Head of caudate nucleus (tissue), 42 donors: ENCODE results near the gene CYP27B1.
A peak's percentile ranks its signal among the peaks of the same experiment; 100 is the strongest.
"Not testable (repeated sequence)": the region's sequence is repeated elsewhere in the genome, so short reads cannot be mapped to it uniquely, and the experiment has no call there.

ENCODE experiments used
- DNase-seq, 42 donors: peaks; one replicate each; pipeline versions ENCODE4 v3.0.0 to v3.0.0-alpha.2; 2020 to 2021; ENCODE audit warnings: mixed read lengths in 7 of 42
- intact Hi-C: fragments of 100-400 bp; cut with DNase I; formaldehyde crosslinking; loops from one replicate; pipeline ENCODE4 v1.15.0; 2022

CYP27B1 gene

DNA sequence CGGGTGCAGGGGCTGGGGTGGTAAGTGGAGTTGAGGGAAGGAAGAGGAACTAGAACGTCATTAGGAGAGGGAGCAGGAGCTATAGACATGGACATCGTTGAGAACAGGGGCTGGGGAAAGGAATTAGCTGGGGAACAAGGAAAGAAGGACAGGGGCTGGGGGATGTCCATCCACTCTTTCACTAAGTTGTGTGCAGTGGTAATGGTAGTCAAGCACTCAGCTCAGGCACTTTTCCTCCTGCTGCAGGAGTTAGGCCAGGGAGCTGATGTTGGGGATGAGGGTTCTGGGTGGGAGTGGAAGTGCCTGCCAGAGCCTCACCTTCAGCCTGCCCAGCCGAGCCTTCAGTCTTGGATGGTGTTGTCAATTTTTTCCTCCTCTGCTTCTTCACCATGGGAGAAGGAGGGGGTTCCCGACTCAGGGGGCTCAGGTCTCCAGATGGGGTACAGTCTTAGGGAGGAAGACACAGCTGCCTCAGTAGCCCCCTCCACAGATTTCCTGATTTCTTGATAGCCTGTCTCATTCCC, 37.5 kb downstream of the CYP27B1 start:
- peak in 3 of 42 donors; percentile 11 to 23 (median 22) for DNase-seq
- intact Hi-C loops: no loop called here

DNA sequence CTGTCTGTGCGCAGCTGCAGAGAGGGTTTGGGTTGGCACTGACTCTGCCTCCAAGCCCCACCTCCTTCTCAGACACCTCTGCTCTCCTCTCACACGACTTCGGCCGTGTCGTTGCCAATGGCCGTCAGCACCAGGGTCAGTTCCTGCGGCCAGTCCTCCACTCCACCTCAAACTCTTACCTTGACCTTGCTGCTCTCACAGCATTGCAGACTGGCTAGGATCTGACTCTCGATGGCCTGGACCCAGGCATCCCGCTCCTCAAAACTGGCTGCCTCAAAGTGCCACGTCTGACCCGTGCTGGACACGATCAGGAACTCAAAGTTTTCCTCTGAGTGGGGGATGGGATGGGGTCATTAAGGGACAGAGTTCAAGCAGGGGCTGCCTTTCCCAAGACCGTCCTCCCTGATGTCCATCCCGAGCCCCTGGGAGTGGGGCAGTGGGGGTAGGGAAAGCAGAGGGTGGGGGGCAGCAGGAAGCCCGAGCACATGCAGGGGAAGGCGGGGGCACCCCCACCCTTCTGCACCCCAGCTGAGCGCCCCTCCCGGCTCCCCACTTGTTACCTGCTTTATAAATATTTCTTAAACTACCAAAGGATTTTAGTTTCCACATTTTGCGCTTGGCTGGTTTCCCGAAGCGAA, 39.0 kb downstream of the CYP27B1 start:
- DNase-seq: peak in 5 of 42 donors; percentile 7 to 41 (median 18)

GRCh38 chr12:57726884-57727757, 39.8 kb downstream of the CYP27B1 start:
- peak in 6 of 42 donors; percentile 10 to 68 (median 46) for DNase-seq
- intact Hi-C loops: no loop called here

More for the DNA sequence above, 39.0 kb downstream of the CYP27B1 start:
- intact Hi-C loops: no loop called here

- DNase-seq: peak in 41 of 42 donors; percentile 51 to 89 (median 74)
- intact Hi-C loops: no loop called here
Observed at GRCh38 chr12:57726151-57726883, 40.6 kb downstream of the CYP27B1 start.

DNA sequence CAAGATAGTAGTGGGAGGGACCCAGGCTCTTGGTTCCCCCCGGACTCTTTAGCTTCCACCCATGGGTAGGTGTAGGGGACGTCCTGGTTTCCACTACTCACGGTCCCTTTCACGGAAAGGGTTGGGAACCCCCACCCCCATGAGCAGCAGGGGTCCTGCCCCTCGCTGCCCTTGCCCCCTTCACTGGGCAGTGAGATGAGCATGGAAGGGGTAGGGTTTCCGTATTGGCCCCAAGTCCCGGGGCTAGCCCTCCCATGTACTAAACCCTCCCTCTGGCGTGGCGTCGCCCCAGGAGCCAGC, 41.1 kb downstream of the CYP27B1 start:
- intact Hi-C loops: no loop called here
- DNase-seq: peak in 1 of 42 donors; percentile 23

- peak in 2 of 42 donors; percentile 31 to 34 for DNase-seq
- intact Hi-C loops: no loop called here
Observed at GRCh38 chr12:57724936-57725740, 41.7 kb downstream of the CYP27B1 start.

GRCh38 chr12:57724003-57724935, 42.6 kb downstream of the CYP27B1 start:
- peak in 2 of 42 donors; percentile 34 to 37 for DNase-seq
- intact Hi-C loops: no loop called here

GRCh38 chr12:57723630-57723962, 43.3 kb downstream of the CYP27B1 start:
- peak in 1 of 42 donors; percentile 34 for DNase-seq
- intact Hi-C loops: no loop called here

GRCh38 chr12:57722716-57723629, 43.9 kb downstream of the CYP27B1 start:
- intact Hi-C loops: no loop called here
- DNase-seq: peak in 1 of 42 donors; percentile 39

DNA sequence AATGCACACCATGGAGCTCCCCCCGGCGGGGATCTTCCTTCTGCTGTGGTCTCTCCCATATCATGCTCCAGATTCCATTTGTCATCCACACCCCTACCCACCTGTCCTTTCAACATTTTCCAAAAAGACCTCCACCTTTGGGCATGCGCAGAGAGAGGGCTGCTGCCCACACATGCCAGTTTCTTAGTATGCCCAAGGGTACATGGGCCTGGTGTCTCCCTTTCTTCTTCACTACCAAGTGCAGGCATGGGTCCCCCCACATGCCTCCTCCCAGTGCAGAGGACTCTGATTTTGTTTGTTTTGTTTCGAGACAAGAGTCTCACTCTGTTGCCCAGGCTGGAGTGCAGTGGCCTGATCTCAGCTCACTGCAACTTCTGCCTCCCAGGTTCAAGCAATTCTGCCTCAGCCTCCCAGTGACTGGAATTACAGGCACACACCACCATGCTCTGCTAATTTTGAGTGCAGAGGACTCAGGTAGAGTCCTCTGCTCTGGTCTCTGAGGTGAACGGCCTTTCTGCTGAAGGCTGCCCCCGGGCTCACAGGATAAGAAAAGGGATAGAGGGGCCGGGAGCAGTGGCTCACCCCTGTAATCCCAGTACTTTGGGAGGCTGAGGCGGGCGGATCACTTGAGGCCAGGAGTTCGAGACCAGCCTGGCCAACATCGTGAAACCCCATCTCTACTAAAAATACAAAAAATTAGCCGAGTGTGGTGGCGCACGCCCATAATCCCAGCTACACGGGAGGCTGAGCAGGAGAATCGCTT, 44.9 kb downstream of the CYP27B1 start:
- intact Hi-C loops: not testable (repeated sequence)
- peak in 2 of 42 donors; percentile 37 to 41 for DNase-seq

DNA sequence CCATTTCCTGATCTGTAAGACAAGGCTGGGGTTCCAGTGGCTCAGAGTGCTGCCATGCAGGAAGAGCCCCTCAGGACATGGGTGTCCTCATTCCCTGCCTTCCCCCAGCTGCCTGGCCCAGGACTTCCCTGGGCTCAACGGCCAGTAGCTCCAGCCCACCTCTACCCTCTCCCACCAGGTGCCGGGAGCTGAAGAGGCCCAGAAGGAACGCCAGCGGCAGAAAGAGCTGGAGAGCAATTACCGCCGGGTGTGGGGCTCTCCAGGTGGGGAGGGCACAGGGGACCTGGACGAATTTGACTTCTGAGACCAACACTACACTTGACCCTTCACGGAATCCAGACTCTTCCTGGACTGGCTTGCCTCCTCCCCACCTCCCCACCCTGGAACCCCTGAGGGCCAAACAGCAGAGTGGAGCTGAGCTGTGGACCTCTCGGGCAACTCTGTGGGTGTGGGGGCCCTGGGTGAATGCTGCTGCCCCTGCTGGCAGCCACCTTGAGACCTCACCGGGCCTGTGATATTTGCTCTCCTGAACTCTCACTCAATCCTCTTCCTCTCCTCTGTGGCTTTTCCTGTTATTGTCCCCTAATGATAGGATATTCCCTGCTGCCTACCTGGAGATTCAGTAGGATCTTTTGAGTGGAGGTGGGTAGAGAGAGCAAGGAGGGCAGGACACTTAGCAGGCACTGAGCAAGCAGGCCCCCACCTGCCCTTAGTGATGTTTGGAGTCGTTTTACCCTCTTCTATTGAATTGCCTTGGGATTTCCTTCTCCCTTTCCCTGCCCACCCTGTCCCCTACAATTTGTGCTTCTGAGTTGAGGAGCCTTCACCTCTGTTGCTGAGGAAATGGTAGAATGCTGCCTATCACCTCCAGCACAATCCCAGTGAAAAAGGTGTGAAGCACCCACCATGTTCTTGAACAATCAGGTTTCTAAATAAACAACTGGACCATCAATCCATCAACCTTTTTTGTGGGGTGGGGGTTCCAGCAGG, 46.0 kb downstream of the CYP27B1 start:
- peak in 3 of 42 donors; percentile 7 to 42 (median 36) for DNase-seq
- intact Hi-C loops: no loop called here

GRCh38 chr12:57719777-57720605, 46.9 kb downstream of the CYP27B1 start:
- intact Hi-C loops: no loop called here
- peak in 2 of 42 donors; percentile 33 to 41 for DNase-seq

DNA sequence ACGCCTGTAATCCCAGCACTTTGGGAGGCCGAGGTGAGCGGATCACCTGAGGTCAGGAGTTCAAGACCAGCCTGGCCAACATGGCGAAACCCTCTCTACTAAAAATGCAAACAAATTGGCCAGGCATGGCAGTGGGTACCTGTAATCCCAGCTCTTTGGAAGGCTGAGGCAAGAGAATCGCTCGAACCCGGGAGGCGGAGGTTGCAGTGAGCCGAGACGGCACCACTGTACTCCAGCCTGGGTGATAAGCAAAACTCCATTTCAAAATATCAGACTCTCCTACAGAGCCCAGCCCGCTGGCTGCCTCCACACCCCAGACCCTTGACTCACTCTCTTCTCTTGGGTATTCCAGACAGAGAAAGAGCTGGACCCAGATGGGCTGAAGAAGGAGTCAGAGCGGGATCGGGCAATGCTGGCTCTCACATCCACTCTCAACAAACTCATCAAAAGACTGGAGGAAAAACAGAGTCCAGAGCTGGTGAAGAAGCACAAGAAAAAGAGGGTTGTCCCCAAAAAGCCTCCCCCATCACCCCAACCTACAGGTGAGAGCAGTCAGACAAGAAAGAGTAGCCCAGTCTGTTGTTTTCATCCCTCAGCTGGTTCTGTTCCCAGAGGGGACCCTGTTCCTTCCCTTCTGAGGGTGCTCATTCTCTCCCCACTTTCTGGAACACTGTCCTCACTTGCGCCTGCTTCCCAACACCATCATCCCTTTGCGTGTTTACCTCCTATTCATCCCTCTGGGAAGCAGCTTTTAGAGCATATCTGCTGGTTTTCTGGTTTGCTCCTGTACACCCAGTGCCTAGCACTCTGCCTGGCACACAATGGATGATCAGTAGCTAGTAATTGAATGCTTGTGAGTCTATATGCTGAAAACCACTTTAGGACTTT, 48.0 kb downstream of the CYP27B1 start:
- DNase-seq: peak in 2 of 42 donors; percentile 29 to 34
- intact Hi-C loops: no loop called here
